Uterine smooth muscle cell (primary cell): ENCODE results near the gene TENT4B. TPM values are rescaled to one million over a fixed set of nuclear protein-coding genes. Genes with fewer than 3 reads are reported as not detected.

Experiments used
- total RNA-seq: library from RNA; depleted of rRNA; stranded (reverse); fragments of >200 nt; gene quantifications from 2 replicates; pipeline ENCODE4 v1.2.3, GENCODE V29; 2014

Gene TENT4B
- 15.5 and 19.0 TPM in 2 replicates for total RNA-seq

GRCh38 chr16:50152807-50153595 lies at the start of gene TENT4B:
Gene TENT4B, plus strand, starts transcription at chr16:50153306. Its CDS starts 316 bp downstream, at chr16:50153622.

GRCh38 chr16:50266337-50267091 lies 113.4 kb downstream of the TENT4B start, which contains the start of gene ADCY7:
Gene ADCY7, plus strand, starts transcription at chr16:50266551. Its CDS starts 21,629 bp downstream, at chr16:50288180.

Other genes with a start within 250 kb of the TENT4B start
- 34.7 and 38.7 TPM in 2 replicates for gene CNEP1R1, start 128.1 kb upstream of the TENT4B start, total RNA-seq
- gene HEATR3, start 87.3 kb upstream of the TENT4B start, total RNA-seq, result 34.7 and 38.3 TPM in 2 replicates
- 35.4 and 36.0 TPM in 2 replicates for gene ADCY7, start 113.2 kb downstream of the TENT4B start, total RNA-seq
- 39.0 and 40.1 TPM in 2 replicates for gene BRD7, start 215.7 kb downstream of the TENT4B start, total RNA-seq